ENCODE results near the gene BMP6.

BMP6 gene

GRCh38 chr6:7725412-7725811 lies 487 bp upstream of the BMP6 start:
- DNase-seq (no peak), ATAC-seq (ENCODE audit: insufficient read depth, low read depth) (no peak)
- Histone ChIP-seq H3K9ac (ENCODE audit: low read depth, low read length) (no peak overlapping the region), H3K4me2 (ENCODE audit: insufficient read depth, low read length) (no peak overlapping the region), H3K27ac (ENCODE audit: low read length) (no peak overlapping the region), H2AFZ (ENCODE audit: low read depth, low read length) (no peak overlapping the region), H3K4me1 (ENCODE audit: insufficient read depth, low read length) (no peaks in the 10 kb centered on the region), H3K79me2 (ENCODE audit: insufficient read depth, low read length) (no peaks in the 10 kb centered on the region), H3K4me3 (ENCODE audit: low read depth in 1 of 2, low read length in 2 of 2) (no peak overlapping the region), H3K27me3 (ENCODE audit: insufficient read depth, low read length, poor library complexity) (no peaks in the 10 kb centered on the region), H3K9me3 (ENCODE audit: insufficient read depth, low read length, severe bottlenecking) (no peaks in the 10 kb centered on the region), H4K20me1 (ENCODE audit: insufficient read depth, low read length) (no peaks in the 10 kb centered on the region), H3K36me3 (ENCODE audit: insufficient read depth, low read length) (no peaks in the 10 kb centered on the region)
- no peak for TF ChIP-seq CTCF (IDR thresholded peaks at IDR 0.05; ENCODE audit: borderline replicate concordance, extremely low read depth, low read length, poor library complexity, severe bottlenecking)
- TF ChIP-seq EZH2 (IDR thresholded peaks at IDR 0.05; ENCODE audit: borderline replicate concordance, low read depth, low read length, severe bottlenecking), result no peak

- no peaks in the 10 kb centered on the region for H4K20me1 ChIP-seq (ENCODE audit: insufficient read depth, low read length)
- H3K27ac ChIP-seq (ENCODE audit: low read length), result no peak overlapping the region
- no peak overlapping the region for H3K9ac ChIP-seq (ENCODE audit: low read depth, low read length)
- H3K4me2 ChIP-seq (ENCODE audit: insufficient read depth, low read length), result no peak overlapping the region
- H3K4me3 ChIP-seq (ENCODE audit: low read depth in 1 of 2, low read length in 2 of 2), result no peak overlapping the region
- H2AFZ ChIP-seq (ENCODE audit: low read depth, low read length), result no peak overlapping the region
- H3K27me3 ChIP-seq (ENCODE audit: insufficient read depth, low read length, poor library complexity), result peaks cover 2% of the 10 kb centered on the region
- H3K36me3 ChIP-seq (ENCODE audit: insufficient read depth, low read length), result no peaks in the 10 kb centered on the region
- no peaks in the 10 kb centered on the region for H3K9me3 ChIP-seq (ENCODE audit: insufficient read depth, low read length, severe bottlenecking)
- ATAC-seq (ENCODE audit: insufficient read depth, low read depth) (no peak), DNase-seq (no peak)
- TF ChIP-seq CTCF (IDR thresholded peaks at IDR 0.05; ENCODE audit: borderline replicate concordance, extremely low read depth, low read length, poor library complexity, severe bottlenecking), result no peak
- no peak for TF ChIP-seq EZH2 (IDR thresholded peaks at IDR 0.05; ENCODE audit: borderline replicate concordance, low read depth, low read length, severe bottlenecking)
- H3K4me1 ChIP-seq (ENCODE audit: insufficient read depth, low read length), result no peaks in the 10 kb centered on the region
- no peaks in the 10 kb centered on the region for H3K79me2 ChIP-seq (ENCODE audit: insufficient read depth, low read length)
Measured at GRCh38 chr6:7726416-7727085, 652 bp downstream of the BMP6 start.

GRCh38 chr6:7727086-7727945 lies 1.4 kb downstream of the BMP6 start:
- H3K27me3 ChIP-seq (ENCODE audit: insufficient read depth, low read length, poor library complexity), result peaks cover 2% of the 10 kb centered on the region
- no peaks in the 10 kb centered on the region for H4K20me1 ChIP-seq (ENCODE audit: insufficient read depth, low read length)
- no peak overlapping the region for H3K4me2 ChIP-seq (ENCODE audit: insufficient read depth, low read length)
- no peaks in the 10 kb centered on the region for H3K4me1 ChIP-seq (ENCODE audit: insufficient read depth, low read length)
- H3K36me3 ChIP-seq (ENCODE audit: insufficient read depth, low read length), result no peaks in the 10 kb centered on the region
- DNase-seq (no peak), ATAC-seq (ENCODE audit: insufficient read depth, low read depth) (no peak)
- H2AFZ ChIP-seq (ENCODE audit: low read depth, low read length), result no peak overlapping the region
- H3K9ac ChIP-seq (ENCODE audit: low read depth, low read length), result no peak overlapping the region
- no peak overlapping the region for H3K27ac ChIP-seq (ENCODE audit: low read length)
- no peak for TF ChIP-seq EZH2 (IDR thresholded peaks at IDR 0.05; ENCODE audit: borderline replicate concordance, low read depth, low read length, severe bottlenecking)
- no peak for TF ChIP-seq CTCF (IDR thresholded peaks at IDR 0.05; ENCODE audit: borderline replicate concordance, extremely low read depth, low read length, poor library complexity, severe bottlenecking)
- H3K4me3 ChIP-seq (ENCODE audit: low read depth in 1 of 2, low read length in 2 of 2), result no peak overlapping the region
- no peaks in the 10 kb centered on the region for H3K79me2 ChIP-seq (ENCODE audit: insufficient read depth, low read length)
- no peaks in the 10 kb centered on the region for H3K9me3 ChIP-seq (ENCODE audit: insufficient read depth, low read length, severe bottlenecking)
